ENCODE data around the gene IL23A. TPM values are rescaled to one million over a fixed set of nuclear protein-coding genes. Genes with fewer than 3 reads are reported as not detected.

The IL23A gene
- total RNA-seq, 1 experiment from 2014 or later: 2.0 TPM

DNA sequence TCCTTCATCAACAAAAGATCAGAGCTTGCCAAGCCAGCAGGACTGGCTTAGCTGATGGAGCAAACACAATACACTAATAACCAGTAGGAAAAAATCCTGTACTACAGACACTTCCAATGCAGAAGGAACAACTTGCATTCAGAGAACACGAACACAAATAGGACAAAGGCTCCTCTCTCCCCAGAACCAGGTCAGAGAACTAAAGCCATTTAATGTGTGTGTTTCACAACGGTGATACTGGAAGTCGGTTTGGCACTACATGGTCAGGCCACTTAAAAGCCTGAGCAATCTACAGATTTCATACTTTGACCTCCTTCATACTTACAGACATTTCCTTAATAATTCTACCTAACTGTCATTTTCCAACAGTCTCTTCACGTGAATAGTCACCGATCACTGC, 44.9 kb upstream of the IL23A start:
- no peak overlapping the region for H2BK15ac ChIP-seq (ENCODE audit: low read depth, low read length)
- H3K9ac ChIP-seq (ENCODE audit: extremely low read depth, insufficient read length, low read length): no peak overlapping the region
- no peak overlapping the region for H3K27ac ChIP-seq (ENCODE audit: insufficient read length, low read depth, low read length)
- no peak overlapping the region for H2BK5ac ChIP-seq (ENCODE audit: insufficient read length, low read length)
- no peak overlapping the region for H3K56ac ChIP-seq (ENCODE audit: insufficient read length, low read depth, low read length)
- TF ChIP-seq CTCF (conservative IDR thresholded peaks at IDR 0.05): no peak
- no peak for DNase-seq
- H4K8ac ChIP-seq (replicated peaks; ENCODE audit: insufficient read length, low read depth, low read length): no peak overlapping the region
- peaks cover 14 to 58% (median 24%) of the 10 kb centered on the region in 3 experiments for H3K36me3 Mint-ChIP-seq (ENCODE audit: insufficient read depth in 1 of 3, low read depth in 3 of 3)
- peaks cover 3 to 4% of the 10 kb centered on the region in 2 experiments; a peak in 3 of 4 replicates for H3K4me1 Mint-ChIP-seq
- no peaks in the 10 kb centered on the region for H3K27me3 ChIP-seq (ENCODE audit: insufficient read depth, low read length)
- H3K23me2 ChIP-seq (ENCODE audit: insufficient read length, low read depth, low read length, poor library complexity, severe bottlenecking): no peaks in the 10 kb centered on the region
- H4K5ac ChIP-seq (ENCODE audit: insufficient read length, low read depth, low read length): no peak overlapping the region
- H3K9me3 Mint-ChIP-seq: no peaks in the 10 kb centered on the region
- peaks cover 11% of the 10 kb centered on the region for H3K79me1 ChIP-seq (ENCODE audit: insufficient read depth, low read depth, low read length, poor library complexity, severe bottlenecking)
- no peak overlapping the region for H3T11ph ChIP-seq (ENCODE audit: low read length)
- no peak overlapping the region for H3K4me3 Mint-ChIP-seq
- no peaks in the 10 kb centered on the region for H3K27me3 Mint-ChIP-seq (ENCODE audit: low read depth)
- H2BK120ac ChIP-seq (ENCODE audit: low read depth, low read length, poor library complexity, severe bottlenecking): no peak overlapping the region
- no CpG with 5 or more reads among the region's 5 CpGs for WGBS (ENCODE audit: extremely low coverage, insufficient read length, low lambda C conversion rate)
- no peak overlapping the region for H3K23ac ChIP-seq (ENCODE audit: insufficient read length, low read depth, low read length)
- no peaks in the 10 kb centered on the region for H3K9me3 ChIP-seq (ENCODE audit: control insufficient read depth, low read depth, low read length)
- no peaks in the 10 kb centered on the region for H4K20me1 ChIP-seq (ENCODE audit: control insufficient read depth, insufficient read depth, insufficient read length)
- H3K4ac ChIP-seq (ENCODE audit: low read depth, low read length): no peak overlapping the region
- H2BK20ac ChIP-seq (ENCODE audit: low read depth, low read length, poor library complexity, severe bottlenecking): no peak overlapping the region
- peaks cover 11% of the 10 kb centered on the region; the same call in 1 of the 2 replicates for H3K79me2 ChIP-seq (ENCODE audit: insufficient read depth, low read length)
- no peak overlapping the region for H2AFZ ChIP-seq (ENCODE audit: low read length)
- H2BK12ac ChIP-seq (ENCODE audit: insufficient read length, low read depth, low read length): no peak overlapping the region
- H3K27ac Mint-ChIP-seq: peak overlapping the region in 1 of 3 experiments; percentile 16; a peak in 2 of 7 replicates
- no peak overlapping the region for H3K14ac ChIP-seq (ENCODE audit: insufficient read depth, low read length)
- no peak overlapping the region for H2AK5ac ChIP-seq (ENCODE audit: insufficient read length, low read length)
- no peak overlapping the region for H4K91ac ChIP-seq (ENCODE audit: insufficient read length, low read depth, low read length)
- H3K4me1 ChIP-seq (ENCODE audit: insufficient read depth, low read length): no peaks in the 10 kb centered on the region
- no peak overlapping the region for H3K4me2 ChIP-seq (ENCODE audit: insufficient read depth, insufficient read length, low read length)
- H3K18ac ChIP-seq (ENCODE audit: insufficient read length, low read depth, low read length): no peak overlapping the region
